HG03442 (cell line): ENCODE measurements around the gene EHHADH.

Source experiments
- ATAC-seq: cut with Tn5 transposase; IDR thresholded peaks from one replicate; pipeline ENCODE4 v1.9.1; 2021; ENCODE audit warnings: mild to moderate bottlenecking, moderate library complexity; ENCODE audit not compliant: unreplicated experiment

EHHADH gene

GRCh38 chr3:185253645-185254410 lies at the start of gene EHHADH:
EHHADH (minus strand) TSS chr3:185254049; CDS start chr3:185254022, 27 bp downstream.
- peak; percentile 89 for ATAC-seq

- ATAC-seq, result peak; percentile 86
Measured at GRCh38 chr3:185299918-185300426, 46.1 kb upstream of the EHHADH start.

DNA sequence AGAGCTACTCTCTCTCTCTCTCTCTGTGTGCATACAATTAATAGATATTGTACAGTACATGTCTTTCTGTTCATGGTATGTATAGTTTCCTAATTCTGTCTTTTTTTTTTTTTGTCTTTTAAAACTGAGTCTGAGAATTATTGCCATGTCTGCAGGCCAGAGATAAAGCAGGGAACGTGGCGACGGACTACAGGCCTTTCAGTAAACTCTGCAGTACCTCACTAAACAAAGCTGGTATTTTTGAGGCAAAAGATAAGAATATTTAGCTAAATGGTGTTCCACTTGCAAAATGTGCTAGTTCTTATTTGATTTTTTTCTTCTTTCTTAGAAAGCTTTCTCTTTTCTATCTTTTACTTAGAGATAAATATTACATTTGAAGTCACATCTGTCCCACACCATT lies 44.0 kb upstream of the EHHADH start:
- no peak for ATAC-seq

GRCh38 chr3:185292238-185292637 lies 38.4 kb upstream of the EHHADH start:
- ATAC-seq, result no peak

- ATAC-seq, result no peak
Measured at GRCh38 chr3:185290266-185290665, 36.4 kb upstream of the EHHADH start.

- no peak for ATAC-seq
Measured at GRCh38 chr3:185283374-185283935, 29.6 kb upstream of the EHHADH start.

- peak; percentile 99 for ATAC-seq
Measured at GRCh38 chr3:185282696-185283373, 29.0 kb upstream of the EHHADH start.

DNA sequence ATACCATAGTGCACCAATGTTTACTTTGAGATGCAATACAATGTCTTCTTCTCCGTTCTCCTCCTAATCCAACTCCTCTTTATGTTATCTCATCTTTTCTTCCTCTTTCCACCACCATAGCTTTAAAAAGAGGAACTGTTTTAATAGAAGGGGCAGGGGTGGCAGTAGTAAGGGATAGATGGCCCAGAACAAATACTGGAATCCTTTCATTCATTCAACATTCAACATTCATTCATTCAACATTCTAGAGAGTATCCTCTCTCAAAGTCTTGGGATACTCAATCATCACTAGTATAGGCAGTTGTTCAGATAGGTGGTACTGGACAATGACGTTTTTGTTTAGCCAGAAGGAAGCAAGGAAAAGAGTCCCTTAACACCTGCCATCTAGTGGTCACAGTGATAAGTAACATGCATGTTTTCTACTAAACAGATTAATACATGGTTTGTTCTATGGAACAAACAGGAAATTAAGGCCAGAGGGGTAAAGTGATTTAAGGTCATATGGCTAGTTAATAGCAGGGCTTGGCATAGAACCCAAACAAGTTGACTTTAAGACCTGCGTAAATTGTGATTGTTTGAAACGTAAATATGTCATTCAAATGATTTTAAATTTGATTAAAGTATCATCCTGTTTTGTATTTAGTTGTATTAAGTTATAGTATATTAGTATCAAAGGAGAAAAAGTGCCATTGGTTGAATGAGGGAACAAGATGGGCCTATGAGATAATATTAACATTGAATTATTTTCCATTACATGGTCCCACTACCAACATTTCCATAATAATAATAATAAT lies 26.9 kb upstream of the EHHADH start:
- no peak for ATAC-seq

GRCh38 chr3:185279587-185280138 lies 25.8 kb upstream of the EHHADH start:
- no peak for ATAC-seq

- no peak for ATAC-seq
Measured at GRCh38 chr3:185276415-185276814, 22.6 kb upstream of the EHHADH start.

DNA sequence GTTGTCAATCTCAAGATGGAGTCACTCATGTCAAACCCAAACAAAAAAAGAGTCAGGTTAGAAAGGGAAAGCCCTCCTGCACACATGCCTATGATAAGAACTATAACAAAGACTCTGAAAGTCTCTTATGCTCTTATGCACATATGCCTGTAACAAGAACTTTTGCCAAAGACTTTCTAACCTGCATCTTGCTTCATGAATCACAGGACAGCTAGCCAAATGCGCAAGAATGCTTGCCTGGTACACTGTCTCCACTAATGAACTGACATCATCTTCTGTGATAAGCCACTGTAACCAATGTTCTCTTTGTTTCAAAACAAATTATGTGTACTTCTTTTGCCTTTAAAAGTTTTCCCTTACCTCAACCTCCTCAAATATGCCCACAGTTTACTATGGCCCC lies 18.2 kb upstream of the EHHADH start:
- no peak for ATAC-seq

GRCh38 chr3:185270956-185271332 lies 17.1 kb upstream of the EHHADH start:
- no peak for ATAC-seq

- no peak for ATAC-seq
Measured at GRCh38 chr3:185270262-185270955, 16.6 kb upstream of the EHHADH start.

GRCh38 chr3:185268194-185268962 lies 14.5 kb upstream of the EHHADH start:
- ATAC-seq, result no peak

DNA sequence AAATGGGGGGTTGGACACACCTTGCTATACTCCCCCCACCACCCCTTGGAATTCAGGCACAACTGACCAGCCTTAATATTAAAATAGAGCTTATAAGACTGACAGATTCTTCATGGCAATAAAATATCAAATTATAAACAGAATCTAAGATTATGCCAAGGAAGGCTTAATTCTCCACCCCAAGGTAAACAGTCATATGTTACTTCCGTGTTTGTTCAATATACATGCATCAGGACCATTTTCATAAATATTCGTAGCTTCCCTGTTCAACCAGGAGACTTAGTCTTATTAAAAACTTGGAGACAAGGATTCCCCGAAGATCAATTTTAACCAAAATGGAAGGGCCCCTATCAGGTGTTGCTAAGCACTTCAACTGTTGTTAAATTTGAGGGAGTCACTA lies 13.3 kb upstream of the EHHADH start:
- ATAC-seq, result no peak

GRCh38 chr3:185264849-185265553 lies 11.2 kb upstream of the EHHADH start:
- no peak for ATAC-seq

- ATAC-seq, result no peak
Measured at GRCh38 chr3:185263423-185263822, 9.6 kb upstream of the EHHADH start.

- ATAC-seq, result no peak
Measured at GRCh38 chr3:185257334-185257733, 3.5 kb upstream of the EHHADH start.

DNA sequence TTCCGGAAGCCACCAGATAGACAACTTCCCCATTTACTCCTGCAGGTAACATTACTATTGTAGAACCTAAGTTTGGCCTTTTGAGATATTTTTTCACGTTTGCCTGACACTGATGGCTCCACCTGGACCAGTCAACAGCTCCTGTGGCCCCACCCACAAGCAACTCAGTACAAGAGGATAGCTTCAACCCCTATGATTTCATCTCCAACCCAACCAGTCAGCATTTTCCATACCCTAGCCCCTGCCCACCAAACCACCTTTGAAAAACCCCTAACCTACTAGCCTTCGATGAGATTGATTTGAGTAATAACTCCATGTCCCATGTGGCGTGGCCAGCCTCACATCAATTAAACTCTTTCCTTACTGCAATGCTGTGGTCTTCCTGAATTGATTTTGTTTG lies 950 bp upstream of the EHHADH start:
- no peak for ATAC-seq
